ENCODE measurements around the gene MACROD2.

Gene MACROD2

GRCh38 chr20:15867899-15868298, 1872.6 kb downstream of the MACROD2 start:
- FAIRE-seq = no peak
- no peak for DNase-seq (ENCODE audit: insufficient read length, low spot score)
- TF ChIP-seq, protein P1, sequence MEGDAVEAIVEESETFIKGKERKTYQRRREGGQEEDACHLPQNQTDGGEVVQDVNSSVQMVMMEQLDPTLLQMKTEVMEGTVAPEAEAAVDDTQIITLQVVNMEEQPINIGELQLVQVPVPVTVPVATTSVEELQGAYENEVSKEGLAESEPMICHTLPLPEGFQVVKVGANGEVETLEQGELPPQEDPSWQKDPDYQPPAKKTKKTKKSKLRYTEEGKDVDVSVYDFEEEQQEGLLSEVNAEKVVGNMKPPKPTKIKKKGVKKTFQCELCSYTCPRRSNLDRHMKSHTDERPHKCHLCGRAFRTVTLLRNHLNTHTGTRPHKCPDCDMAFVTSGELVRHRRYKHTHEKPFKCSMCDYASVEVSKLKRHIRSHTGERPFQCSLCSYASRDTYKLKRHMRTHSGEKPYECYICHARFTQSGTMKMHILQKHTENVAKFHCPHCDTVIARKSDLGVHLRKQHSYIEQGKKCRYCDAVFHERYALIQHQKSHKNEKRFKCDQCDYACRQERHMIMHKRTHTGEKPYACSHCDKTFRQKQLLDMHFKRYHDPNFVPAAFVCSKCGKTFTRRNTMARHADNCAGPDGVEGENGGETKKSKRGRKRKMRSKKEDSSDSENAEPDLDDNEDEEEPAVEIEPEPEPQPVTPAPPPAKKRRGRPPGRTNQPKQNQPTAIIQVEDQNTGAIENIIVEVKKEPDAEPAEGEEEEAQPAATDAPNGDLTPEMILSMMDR (IDR thresholded peaks at IDR 0.05; ENCODE audit: insufficient read depth, missing control alignments) = peak; percentile 14

DNA sequence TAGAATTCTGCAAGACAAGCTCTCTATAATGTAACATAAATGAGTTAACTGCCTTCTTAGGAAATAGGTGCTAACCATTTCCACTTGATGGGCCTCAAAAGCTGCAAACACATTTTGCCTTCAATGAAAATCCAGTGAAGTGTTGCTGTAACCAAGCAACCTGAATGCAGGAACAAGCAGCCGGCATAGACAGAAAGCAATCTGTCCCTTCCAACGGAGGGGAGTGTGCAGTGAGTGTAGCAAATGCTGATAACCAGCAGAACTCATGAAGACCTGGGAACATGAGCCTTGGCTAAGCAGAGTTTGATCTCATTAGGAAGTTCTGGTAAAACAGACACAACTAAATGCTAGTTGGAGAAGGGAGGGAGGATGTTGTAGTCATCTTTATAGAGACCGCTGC, 1880.1 kb downstream of the MACROD2 start:
- TF ChIP-seq, protein P1 (IDR thresholded peaks at IDR 0.05; ENCODE audit: insufficient read depth, missing control alignments) = no peak
- DNase-seq (ENCODE audit: insufficient read length, low spot score) (no peak), FAIRE-seq (no peak)

DNA sequence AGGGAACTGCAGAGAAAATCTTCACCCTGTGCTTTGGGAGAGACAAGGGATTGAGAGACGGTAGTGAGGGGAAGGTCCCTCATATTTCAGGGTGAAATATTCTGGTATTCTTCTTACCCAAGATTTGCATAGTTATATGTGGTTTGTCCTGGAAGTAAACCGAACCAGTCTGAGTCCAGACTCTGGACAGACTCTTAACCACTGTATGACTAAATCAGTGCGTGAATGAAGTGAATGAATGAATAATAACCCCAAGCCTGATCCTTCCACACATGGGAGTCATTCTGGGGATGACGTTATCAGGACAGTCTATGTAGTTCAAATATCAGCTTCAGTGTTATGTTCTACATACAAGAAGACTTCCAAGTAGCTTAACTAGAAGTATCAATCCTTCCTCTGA, 1887.2 kb downstream of the MACROD2 start:
- FAIRE-seq (no peak), DNase-seq (ENCODE audit: insufficient read length, low spot score) (no peak)
- TF ChIP-seq, protein P1 (IDR thresholded peaks at IDR 0.05; ENCODE audit: insufficient read depth, missing control alignments) = no peak

DNA sequence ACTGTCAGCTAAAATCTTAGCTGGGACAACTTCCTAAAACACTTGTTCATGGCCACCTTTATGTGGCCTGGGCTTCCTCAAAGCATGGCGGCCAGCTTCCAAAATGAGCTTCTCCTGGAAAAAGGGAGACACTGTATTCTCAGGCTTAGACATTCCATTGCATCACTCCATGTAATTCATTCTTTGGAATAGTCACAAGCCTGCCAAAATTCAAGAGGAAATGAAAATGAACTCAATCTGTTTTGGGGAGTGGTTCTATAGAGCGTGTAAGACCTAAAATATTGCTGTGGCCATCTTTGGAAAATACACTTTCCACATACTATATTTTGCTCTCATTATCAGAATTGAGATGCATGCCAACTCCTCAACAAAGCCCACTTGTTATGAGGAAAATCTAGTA, 1890.9 kb downstream of the MACROD2 start:
- no peak for DNase-seq (ENCODE audit: insufficient read length, low spot score)
- FAIRE-seq = no peak
- TF ChIP-seq, protein P1 (IDR thresholded peaks at IDR 0.05; ENCODE audit: insufficient read depth, missing control alignments) = no peak

- DNase-seq (ENCODE audit: insufficient read length, low spot score) (no peak), FAIRE-seq (no peak)
- TF ChIP-seq, protein P1 (IDR thresholded peaks at IDR 0.05; ENCODE audit: insufficient read depth, missing control alignments) = no peak
Observed at GRCh38 chr20:15887387-15887786, 1892.1 kb downstream of the MACROD2 start.

- DNase-seq (ENCODE audit: insufficient read length, low spot score) = no peak
- no peak for FAIRE-seq
- TF ChIP-seq, protein P1 (IDR thresholded peaks at IDR 0.05; ENCODE audit: insufficient read depth, missing control alignments) = no peak
Observed at GRCh38 chr20:15889061-15889460, 1893.7 kb downstream of the MACROD2 start.

GRCh38 chr20:15889514-15890256, 1894.4 kb downstream of the MACROD2 start:
- DNase-seq (ENCODE audit: insufficient read length, low spot score) = no peak
- no peak for FAIRE-seq
- TF ChIP-seq, protein P1 (IDR thresholded peaks at IDR 0.05; ENCODE audit: insufficient read depth, missing control alignments) = no peak

All from D721Med (cell line).